Progenitor cell of endocrine pancreas (in vitro differentiated cells): ENCODE results near the gene SMPD4. TPM values are rescaled to one million over a fixed set of nuclear protein-coding genes. Genes with fewer than 3 reads are reported as not detected.
"Not testable (repeated sequence)": the region's sequence is repeated elsewhere in the genome, so short reads cannot be mapped to it uniquely, and the experiment has no call there.

Experiments
- DNase-seq: peaks from one replicate; pipeline ENCODE4 v3.0.0; 2021; ENCODE audit warnings: low spot score; ENCODE audit not compliant: unreplicated experiment
- H3K27ac Mint-ChIP-seq: 2 replicates; pipeline ENCODE4 v1.8.0; 2021; ENCODE audit warnings: mild to moderate bottlenecking, moderate library complexity, mixed read lengths
- H3K27me3 Mint-ChIP-seq: 2 replicates; pipeline ENCODE4 v1.8.0; 2021; ENCODE audit warnings: mixed read lengths
- H3K36me3 Mint-ChIP-seq: 2 replicates; pipeline ENCODE4 v1.8.0; 2022; ENCODE audit warnings: mixed read lengths; ENCODE audit not compliant: insufficient read depth
- H3K4me1 Mint-ChIP-seq: 2 replicates; pipeline ENCODE4 v1.8.0; 2021; ENCODE audit warnings: low read depth, mixed read lengths
- H3K4me3 Mint-ChIP-seq: 2 replicates; pipeline ENCODE4 v1.8.0; 2021; ENCODE audit warnings: low read depth, mild to moderate bottlenecking, moderate library complexity, mixed read lengths
- H3K9me3 Mint-ChIP-seq: 2 replicates; pipeline ENCODE4 v1.8.0; 2021; ENCODE audit warnings: low read depth, mixed read lengths
- total RNA-seq: library from RNA; stranded (reverse); gene quantifications from 2 replicates; pipeline ENCODE4 v1.2.1, GENCODE V29; 2021
- TF ChIP-seq, protein P1 (sequence below): fragments of 200-600 bp; sonication (generic); IDR thresholded peaks from one replicate; pipeline ENCODE4 v1.5.0; 2021; ENCODE audit warnings: antibody characterized with exemption, mild to moderate bottlenecking; ENCODE audit not compliant: unreplicated experiment

Gene SMPD4
- total RNA-seq, 1 donor from 2014 or later, result 93.8 TPM

GRCh38 chr2:130162968-130163367, 18.4 kb downstream of the SMPD4 start:
- Mint-ChIP-seq H3K36me3 (peaks cover 17% of the 10 kb centered on the region), H3K9me3 (no peaks in the 10 kb centered on the region), H3K4me1 (no peaks in the 10 kb centered on the region), H3K27ac (no peak overlapping the region), H3K4me3 (no peak overlapping the region), H3K27me3 (no peaks in the 10 kb centered on the region)
- no peak for DNase-seq
- TF ChIP-seq, protein P1, sequence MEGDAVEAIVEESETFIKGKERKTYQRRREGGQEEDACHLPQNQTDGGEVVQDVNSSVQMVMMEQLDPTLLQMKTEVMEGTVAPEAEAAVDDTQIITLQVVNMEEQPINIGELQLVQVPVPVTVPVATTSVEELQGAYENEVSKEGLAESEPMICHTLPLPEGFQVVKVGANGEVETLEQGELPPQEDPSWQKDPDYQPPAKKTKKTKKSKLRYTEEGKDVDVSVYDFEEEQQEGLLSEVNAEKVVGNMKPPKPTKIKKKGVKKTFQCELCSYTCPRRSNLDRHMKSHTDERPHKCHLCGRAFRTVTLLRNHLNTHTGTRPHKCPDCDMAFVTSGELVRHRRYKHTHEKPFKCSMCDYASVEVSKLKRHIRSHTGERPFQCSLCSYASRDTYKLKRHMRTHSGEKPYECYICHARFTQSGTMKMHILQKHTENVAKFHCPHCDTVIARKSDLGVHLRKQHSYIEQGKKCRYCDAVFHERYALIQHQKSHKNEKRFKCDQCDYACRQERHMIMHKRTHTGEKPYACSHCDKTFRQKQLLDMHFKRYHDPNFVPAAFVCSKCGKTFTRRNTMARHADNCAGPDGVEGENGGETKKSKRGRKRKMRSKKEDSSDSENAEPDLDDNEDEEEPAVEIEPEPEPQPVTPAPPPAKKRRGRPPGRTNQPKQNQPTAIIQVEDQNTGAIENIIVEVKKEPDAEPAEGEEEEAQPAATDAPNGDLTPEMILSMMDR, result no peak

- H3K4me3 Mint-ChIP-seq, H3K4me1 Mint-ChIP-seq, DNase-seq, H3K27me3 Mint-ChIP-seq, H3K27ac Mint-ChIP-seq, H3K9me3 Mint-ChIP-seq: not testable (repeated sequence)
- H3K36me3 Mint-ChIP-seq, result peaks cover 13% of the 10 kb centered on the region
Observed at GRCh38 chr2:130162486-130162885, 18.9 kb downstream of the SMPD4 start.

DNA sequence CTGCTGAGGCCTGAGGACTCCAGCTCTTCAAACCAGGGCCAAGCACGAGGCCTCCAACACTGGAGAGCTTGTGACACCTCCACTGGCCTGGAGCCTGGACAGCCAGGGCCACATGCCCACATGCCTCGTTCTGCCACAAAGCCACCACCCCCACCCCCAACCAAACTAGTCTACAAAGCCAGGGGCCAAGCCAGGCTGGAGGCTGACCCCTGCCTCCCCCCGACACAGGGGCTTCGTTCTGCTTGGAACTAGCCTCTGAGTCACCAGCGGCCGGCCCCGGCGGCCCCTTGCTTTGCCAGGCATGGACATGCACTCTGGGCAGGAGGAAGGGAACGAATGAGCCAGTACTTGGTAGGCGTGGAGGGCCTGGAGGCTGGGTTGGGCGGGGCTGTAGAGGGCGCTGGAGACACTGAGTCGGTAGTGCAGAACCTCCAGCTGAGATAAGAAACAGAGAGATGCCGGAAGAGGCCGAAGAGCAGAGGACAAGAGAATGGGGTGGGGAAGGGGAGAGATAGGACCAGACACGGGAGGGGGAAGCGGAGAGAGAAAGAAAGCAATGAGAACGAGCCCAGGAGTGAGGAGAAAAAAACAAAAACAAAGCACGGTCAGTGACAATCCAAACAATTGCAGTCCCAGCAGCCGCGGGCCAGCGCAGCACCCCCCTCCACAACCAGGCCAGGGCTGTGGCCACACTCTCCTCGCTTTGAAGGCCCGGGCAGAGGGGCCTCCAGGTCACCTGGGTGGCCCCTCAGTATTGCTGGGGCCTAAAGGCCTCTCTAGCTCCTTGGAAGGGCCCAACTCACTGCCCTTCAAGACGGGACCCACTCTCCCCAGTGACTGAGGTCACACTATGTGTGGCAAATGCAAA, 20.3 kb downstream of the SMPD4 start:
- H3K36me3 Mint-ChIP-seq, H3K4me3 Mint-ChIP-seq, H3K4me1 Mint-ChIP-seq, H3K27me3 Mint-ChIP-seq, H3K27ac Mint-ChIP-seq, H3K9me3 Mint-ChIP-seq, DNase-seq: not testable (repeated sequence)

- Mint-ChIP-seq H3K9me3 (no peaks in the 10 kb centered on the region), H3K27ac (peak overlapping the region; percentile 50), H3K4me3 (no peak overlapping the region), H3K27me3 (no peaks in the 10 kb centered on the region), H3K36me3 (peaks cover 3% of the 10 kb centered on the region), H3K4me1 (peaks cover 2% of the 10 kb centered on the region)
- DNase-seq, result no peak
- TF ChIP-seq, protein P1, result no peak
Observed at GRCh38 chr2:130160131-130160530, 21.3 kb downstream of the SMPD4 start.

- H3K9me3 Mint-ChIP-seq, H3K4me1 Mint-ChIP-seq, H3K36me3 Mint-ChIP-seq, DNase-seq, H3K4me3 Mint-ChIP-seq, H3K27ac Mint-ChIP-seq, H3K27me3 Mint-ChIP-seq: not testable (repeated sequence)
Observed at GRCh38 chr2:130159376-130159775, 22.0 kb downstream of the SMPD4 start.

- Mint-ChIP-seq H3K4me1 (peaks cover 2% of the 10 kb centered on the region), H3K27ac (peak overlapping the region; percentile 33), H3K36me3 (no peaks in the 10 kb centered on the region), H3K4me3 (no peak overlapping the region), H3K9me3 (no peaks in the 10 kb centered on the region), H3K27me3 (no peaks in the 10 kb centered on the region)
- no peak for DNase-seq
- TF ChIP-seq, protein P1, result no peak
Observed at GRCh38 chr2:130158631-130159030, 22.8 kb downstream of the SMPD4 start.

DNA sequence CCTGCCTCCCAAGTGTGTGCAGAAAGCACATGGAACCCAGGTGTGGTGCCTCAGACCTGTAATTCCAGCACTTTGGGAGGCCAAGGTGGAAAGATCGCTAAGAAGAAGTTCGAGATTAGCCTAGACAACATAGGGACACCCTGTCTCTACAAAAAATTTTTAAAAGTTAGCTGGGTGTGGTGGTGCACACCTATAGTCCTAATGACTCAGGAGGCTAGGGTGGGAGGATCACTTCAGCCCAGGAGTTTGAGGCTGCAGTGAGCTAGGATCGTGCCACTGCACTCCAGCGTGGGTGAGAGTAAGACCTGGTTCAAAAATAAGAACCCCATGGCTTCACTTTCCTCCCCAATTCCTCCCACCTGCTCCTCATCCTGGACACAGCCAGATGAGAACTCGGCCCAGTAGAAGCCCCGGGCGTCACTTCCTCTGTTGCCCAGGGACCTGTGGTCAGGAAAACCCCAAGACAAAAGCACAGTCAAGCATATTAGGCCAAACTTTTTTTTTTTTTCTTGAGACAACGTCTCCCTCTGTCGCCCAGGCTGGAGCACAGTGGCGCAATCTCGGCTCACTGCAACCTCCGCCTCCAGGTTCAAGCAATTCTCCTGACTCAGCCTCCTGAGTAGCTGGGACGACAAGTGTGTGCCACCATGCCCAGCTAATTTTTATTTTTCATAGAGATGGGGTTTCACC, 23.4 kb downstream of the SMPD4 start:
- H3K4me1 Mint-ChIP-seq, H3K4me3 Mint-ChIP-seq, H3K9me3 Mint-ChIP-seq, H3K27me3 Mint-ChIP-seq, DNase-seq, H3K36me3 Mint-ChIP-seq: not testable (repeated sequence)
- H3K27ac Mint-ChIP-seq, result peak overlapping the region; percentile 33

GRCh38 chr2:130157354-130157753, 24.0 kb downstream of the SMPD4 start:
- H3K9me3 Mint-ChIP-seq, H3K4me1 Mint-ChIP-seq, DNase-seq, H3K4me3 Mint-ChIP-seq, H3K27me3 Mint-ChIP-seq, H3K27ac Mint-ChIP-seq, H3K36me3 Mint-ChIP-seq: not testable (repeated sequence)
